GM10248 (cell line): ENCODE measurements around the gene CDON.

ENCODE experiments used
- CTCF ChIA-PET: fragments of 300-600 bp; sonication (Branson Sonifier 250); formaldehyde crosslinking; extraction: SDS; loops from one replicate; lab custom pipeline; 2021; ENCODE audit warnings: antibody characterized with exemption; lab: Yijun Ruan, JAX
- POLR2A ChIA-PET: fragments of 350-650 bp; sonication (Branson Sonifier 250); formaldehyde crosslinking; extraction: SDS; loops from one replicate; lab custom pipeline; 2020; ENCODE audit warnings: antibody characterized with exemption; lab: Yijun Ruan, JAX
- DNase-seq: peaks from one replicate; pipeline ENCODE4 v3.0.0; 2012; ENCODE audit errors: extremely low spot score
- CTCF ChIP-seq: IDR thresholded peaks from 2 replicates; pipeline ENCODE4 v1.5.1; 2012; ENCODE audit warnings: mild to moderate bottlenecking, low read depth; ENCODE audit errors: extremely low read depth, missing control alignments, control extremely low read depth

The CDON gene

DNA sequence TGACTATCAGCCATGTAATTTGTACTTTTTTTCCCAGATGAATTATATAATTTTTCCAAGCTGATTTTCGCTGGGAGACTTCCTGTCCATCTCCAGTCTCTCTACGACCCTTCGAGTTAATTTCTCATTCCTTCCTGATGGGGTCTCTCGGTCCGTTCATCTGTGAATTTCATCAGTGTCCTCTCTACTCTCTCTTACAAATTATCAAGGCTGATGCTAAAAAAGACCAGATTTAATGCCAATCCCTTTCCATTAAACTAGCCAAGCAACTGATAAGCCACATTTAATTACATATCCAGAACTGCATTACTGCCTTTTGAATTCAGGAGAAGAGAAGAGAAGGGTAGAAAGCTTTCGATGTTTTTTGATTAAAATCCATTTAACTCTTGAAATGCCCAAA is 91.0 kb downstream of the CDON start:
- CTCF ChIA-PET: interaction anchor here (1.4 kb wide), 2 partner anchors 9 to 29 kb away, joined by 3 read pairs; no protein-coding TSS in a partner anchor

DNA sequence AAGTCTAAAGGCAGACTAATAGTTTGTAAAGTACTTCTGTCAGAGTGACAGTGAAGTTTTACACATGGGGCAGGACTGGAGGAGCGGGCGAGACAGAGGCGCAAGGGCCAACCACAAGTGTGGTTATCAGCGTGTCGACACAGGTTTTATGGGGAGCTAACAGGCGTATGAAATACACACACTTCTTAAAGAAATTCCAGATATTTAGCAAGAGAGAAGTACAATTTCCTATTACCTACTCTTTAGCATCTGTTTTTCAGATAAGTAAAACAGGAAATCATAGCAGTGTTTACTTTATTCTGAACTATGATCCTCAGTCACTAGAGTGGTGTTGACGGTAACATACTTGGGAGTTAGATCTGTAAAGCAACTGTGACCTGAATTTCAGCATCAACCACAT is 94.3 kb downstream of the CDON start:
- ChIA-PET POLR2A (no interaction called here), CTCF (no interaction called here)
- no peak for TF ChIP-seq CTCF
- DNase-seq: no peak

More for the DNA sequence above, 91.0 kb downstream of the CDON start:
- TF ChIP-seq CTCF: no peak
- POLR2A ChIA-PET: no interaction called here
- no peak for DNase-seq

GRCh38 chr11:125967515-125967914 is 95.2 kb downstream of the CDON start:
- TF ChIP-seq CTCF: no peak
- DNase-seq: no peak
- POLR2A ChIA-PET: no interaction called here
- CTCF ChIA-PET: no interaction called here

GRCh38 chr11:125960771-125961170 is 101.9 kb downstream of the CDON start:
- CTCF ChIA-PET: interaction anchor here (0.7 to 1.2 kb wide), 3 partner anchors 19 to 45 kb away, joined by 3 read pairs; no protein-coding TSS in a partner anchor
- no peak for DNase-seq
- no peak for TF ChIP-seq CTCF
- POLR2A ChIA-PET: no interaction called here

- TF ChIP-seq CTCF: no peak
- CTCF ChIA-PET: interaction anchor here (1.2 kb wide), 1 partner anchor 18 kb away, joined by 3 read pairs; no protein-coding TSS in a partner anchor
- POLR2A ChIA-PET: no interaction called here
- DNase-seq: no peak
Measured at GRCh38 chr11:125959931-125960330, 102.7 kb downstream of the CDON start.

DNA sequence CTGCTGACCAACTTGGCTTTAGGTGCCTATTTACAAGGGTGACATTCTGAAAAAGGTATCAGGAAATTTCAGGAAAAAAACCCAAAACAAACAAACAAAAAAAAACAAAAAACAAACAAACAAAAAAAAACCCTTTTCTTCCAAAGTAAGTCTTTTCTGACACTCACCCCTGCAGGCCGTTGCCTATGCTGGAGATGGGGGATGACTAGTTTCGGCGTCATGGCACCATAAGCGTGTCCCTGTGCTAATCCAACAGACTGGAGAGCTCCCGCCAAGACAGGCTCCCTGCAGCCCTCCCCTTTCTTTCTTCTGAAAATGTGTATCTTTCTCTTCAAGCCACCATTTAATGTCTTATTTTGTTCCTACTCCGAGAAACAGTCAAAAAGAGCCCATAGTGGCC is 103.2 kb downstream of the CDON start:
- DNase-seq: no peak
- no peak for TF ChIP-seq CTCF
- POLR2A ChIA-PET: no interaction called here
- CTCF ChIA-PET: no interaction called here
